Astrocyte (in vitro differentiated cells and primary cell): ENCODE measurements around the gene DUSP1.

Experiments used
- CTCF ChIP-seq: IDR thresholded peaks from 2 replicates; pipeline ENCODE4 v1.5.1; 2011; ENCODE audit warnings: low read depth, mild to moderate bottlenecking, inconsistent platforms, low read length, moderate library complexity; ENCODE audit not compliant: insufficient read depth
- EZH2 ChIP-seq: IDR thresholded peaks from 2 replicates; pipeline ENCODE4 v1.6.1; 2012; ENCODE audit warnings: mild to moderate bottlenecking, low read length, inconsistent platforms; ENCODE audit not compliant: insufficient read depth

DNA sequence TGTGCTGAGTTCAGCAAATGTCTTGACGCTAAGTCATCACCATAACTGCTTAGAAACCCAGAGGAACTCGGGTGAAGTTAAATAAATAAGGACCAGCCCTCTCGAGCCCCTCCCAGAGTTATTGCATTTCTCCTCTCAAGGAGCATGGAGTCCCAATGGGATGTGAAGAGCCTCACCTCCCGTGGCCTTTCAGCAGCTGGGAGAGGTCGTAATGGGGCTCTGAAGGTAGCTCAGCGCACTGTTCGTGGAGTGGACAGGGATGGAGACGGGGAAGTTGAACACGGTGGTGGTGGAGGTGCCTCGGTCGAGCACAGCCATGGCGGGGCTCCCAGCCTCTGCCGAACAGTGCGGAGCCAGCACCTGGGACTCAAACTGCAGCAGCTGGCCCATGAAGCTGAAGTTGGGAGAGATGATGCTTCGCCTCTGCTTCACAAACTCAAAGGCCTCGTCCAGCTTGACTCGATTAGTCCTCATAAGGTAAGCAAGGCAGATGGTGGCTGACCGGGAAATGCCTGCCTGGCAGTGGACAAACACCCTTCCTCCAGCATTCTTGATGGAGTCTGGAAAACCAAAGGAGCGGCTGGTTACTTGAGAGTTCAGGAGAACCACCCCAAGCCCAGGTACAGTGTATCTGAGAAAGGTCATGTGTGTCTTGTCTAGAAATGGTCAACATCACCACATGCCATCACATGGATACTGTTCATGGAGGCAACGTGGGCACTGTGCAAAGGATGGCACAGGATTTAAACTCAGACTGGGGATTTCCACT, 2.2 kb downstream of the DUSP1 start:
- TF ChIP-seq EZH2 (no peak), CTCF (no peak)
